Retina (tissue), 1 donor: ENCODE measurements around the gene CEBPA.
"Not testable (repeated sequence)": the region's sequence is repeated elsewhere in the genome, so short reads cannot be mapped to it uniquely, and the experiment has no call there.

Source experiments
- DNase-seq: peaks from one replicate; pipeline ENCODE4 v3.0.0-alpha.2; 2016

The CEBPA gene

GRCh38 chr19:33323093-33323820, 20.9 kb upstream of the CEBPA start:
- no peak for DNase-seq

- no peak for DNase-seq
These were observed 18.3 kb upstream of the CEBPA start for GRCh38 chr19:33320636-33321035.

GRCh38 chr19:33317991-33318390, 15.7 kb upstream of the CEBPA start:
- DNase-seq, result not testable (repeated sequence)

DNA sequence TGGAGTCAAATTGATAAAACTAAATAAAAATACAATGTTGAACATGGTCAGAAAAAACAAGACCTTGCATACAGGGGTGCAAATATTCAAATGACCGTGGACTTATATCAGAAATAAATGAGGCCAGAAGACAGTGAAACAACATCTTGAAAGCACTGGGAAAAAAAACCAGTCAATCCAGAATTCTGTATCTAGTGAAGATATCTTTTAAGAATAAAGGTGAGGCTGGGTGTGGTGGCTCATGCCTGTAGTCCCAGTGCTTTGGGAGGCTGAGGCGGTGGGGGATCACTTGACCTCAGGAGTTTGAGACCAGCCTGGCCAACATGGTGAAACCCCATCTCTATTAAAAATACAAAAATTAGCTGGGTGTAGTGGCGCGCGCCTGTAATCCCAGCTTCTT, 15.2 kb upstream of the CEBPA start:
- no peak for DNase-seq

GRCh38 chr19:33316541-33317264, 14.4 kb upstream of the CEBPA start:
- no peak for DNase-seq

GRCh38 chr19:33312808-33313207, 10.5 kb upstream of the CEBPA start:
- not testable (repeated sequence) for DNase-seq

DNA sequence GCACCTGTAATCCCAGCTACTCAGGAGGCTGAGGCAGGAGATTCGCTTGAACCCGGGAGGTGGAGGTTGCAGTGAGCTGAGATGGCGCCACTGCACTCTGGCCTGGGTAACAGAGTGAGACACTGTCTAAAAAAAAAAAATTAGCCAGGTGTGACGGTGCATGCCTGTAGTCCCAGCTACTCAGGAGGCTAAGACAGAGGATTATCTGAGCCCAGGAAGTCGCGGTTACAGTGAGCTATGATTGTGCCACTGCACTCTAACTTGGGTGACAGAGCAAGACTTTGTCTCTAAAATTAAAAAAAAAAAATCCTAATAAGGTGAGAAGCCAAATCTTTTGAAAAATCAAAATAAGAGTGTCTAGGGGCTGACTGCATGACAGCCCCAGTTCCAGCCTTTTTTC, 9.7 kb upstream of the CEBPA start:
- no peak for DNase-seq

GRCh38 chr19:33311326-33311682, 9.0 kb upstream of the CEBPA start:
- no peak for DNase-seq

DNA sequence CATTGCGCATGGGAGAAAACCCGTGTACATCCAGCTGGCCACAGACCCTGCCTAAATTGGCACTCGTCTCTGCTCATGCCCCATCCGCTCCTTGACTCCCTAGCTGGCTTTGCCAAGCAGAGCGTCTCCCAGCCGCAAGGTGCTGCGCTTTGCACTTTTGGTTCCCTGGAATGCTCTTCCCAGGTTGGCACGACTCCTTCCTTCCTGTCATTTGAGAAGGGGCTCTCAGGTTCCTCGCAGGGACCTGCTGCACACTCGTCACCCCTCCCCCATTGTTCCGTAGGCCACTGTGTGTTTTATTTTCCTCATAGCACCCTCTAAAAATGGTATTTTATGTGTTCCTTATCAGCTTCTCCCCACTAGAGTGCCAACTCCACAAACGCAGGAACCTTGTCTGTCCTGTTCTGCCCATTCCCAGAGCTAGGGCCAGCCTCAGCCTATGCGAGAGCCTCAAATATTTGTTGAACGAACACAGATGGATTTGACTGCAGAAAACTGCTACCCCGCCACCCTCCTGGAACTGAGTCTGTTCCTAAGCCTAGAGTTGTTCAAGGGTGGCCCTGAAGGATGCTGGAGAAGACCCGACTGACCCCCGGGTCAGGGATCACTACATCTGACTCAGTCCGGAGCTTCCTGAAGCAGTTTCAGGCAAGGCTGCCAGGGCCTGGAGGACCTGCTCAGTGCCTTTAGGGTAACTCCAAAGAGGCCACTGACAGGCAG, 8.4 kb upstream of the CEBPA start:
- DNase-seq, result no peak

DNA sequence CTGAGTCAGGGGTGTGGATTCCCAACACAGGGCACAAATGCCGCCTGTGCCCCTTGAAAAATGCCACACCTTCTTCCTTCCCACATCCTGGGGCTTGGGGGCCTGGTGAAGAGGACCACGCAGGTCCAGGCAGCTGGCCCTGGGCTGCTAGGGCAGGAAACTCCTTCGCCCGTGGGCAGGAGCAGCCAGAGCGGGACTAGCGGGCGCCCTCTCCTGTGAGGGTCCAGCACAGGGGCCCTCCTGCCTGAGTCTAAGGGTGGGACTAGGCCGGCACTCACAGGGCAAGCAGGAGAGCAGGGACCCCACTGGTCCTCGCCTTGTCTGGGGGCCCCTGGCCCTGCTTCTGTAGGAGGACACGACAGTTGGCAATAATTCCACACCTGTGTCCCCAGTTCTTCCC, 7.5 kb upstream of the CEBPA start:
- DNase-seq, result no peak

GRCh38 chr19:33306853-33307792, 4.8 kb upstream of the CEBPA start:
- no peak for DNase-seq

DNA sequence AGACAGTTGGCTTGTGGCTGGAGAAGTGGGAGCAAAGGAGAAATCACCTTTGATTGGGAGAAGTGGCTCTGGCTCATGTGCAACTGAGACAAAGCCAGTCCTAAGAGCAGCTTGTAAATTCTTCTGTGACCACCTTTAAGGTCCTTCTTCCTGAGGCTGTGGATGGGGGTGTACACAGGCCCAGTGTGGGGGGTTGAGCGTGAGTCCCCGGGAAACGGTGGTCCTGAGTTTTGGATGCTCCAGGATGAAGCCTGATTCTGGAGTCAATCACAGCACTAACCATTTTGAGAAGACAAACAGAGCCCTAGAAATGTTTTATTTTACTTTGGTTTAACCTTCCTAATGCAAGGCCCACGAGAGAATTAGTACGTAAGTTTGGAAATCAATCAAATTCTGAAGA, 3.9 kb upstream of the CEBPA start:
- DNase-seq, result no peak

- no peak for DNase-seq
These were observed 2.7 kb upstream of the CEBPA start for GRCh38 chr19:33304760-33305647.

- DNase-seq, result no peak
These were observed 2.0 kb upstream of the CEBPA start for GRCh38 chr19:33304371-33304759.

DNA sequence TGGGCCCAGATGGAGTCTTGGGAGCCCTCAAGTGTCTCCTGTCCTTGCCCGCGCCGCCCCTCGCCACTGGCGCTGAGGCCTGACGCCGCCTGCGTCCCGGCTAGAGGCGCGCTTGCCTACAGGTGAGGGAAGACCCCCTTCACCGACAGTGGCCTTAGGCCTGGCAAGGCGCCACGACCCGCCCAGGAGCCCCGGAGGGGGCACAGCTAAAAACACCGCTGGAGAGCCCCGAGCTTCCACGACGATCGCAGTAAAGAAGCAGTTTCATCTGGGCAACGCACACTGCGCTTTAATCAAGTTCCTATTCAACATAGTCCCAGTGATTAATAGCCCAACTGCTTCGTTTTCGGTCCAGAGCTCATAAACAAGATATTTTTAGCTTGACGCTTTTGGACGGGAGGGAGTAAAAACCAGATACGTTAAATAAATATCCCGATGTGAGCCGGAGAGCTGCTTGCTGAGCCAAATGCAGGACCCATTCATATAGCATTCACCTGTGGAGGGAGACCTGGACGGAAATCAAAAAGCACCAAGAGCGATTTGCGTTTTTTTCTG, 1.5 kb upstream of the CEBPA start:
- no peak for DNase-seq

GRCh38 chr19:33302974-33303790, 848 bp upstream of the CEBPA start:
- peak; percentile 84 for DNase-seq

DNA sequence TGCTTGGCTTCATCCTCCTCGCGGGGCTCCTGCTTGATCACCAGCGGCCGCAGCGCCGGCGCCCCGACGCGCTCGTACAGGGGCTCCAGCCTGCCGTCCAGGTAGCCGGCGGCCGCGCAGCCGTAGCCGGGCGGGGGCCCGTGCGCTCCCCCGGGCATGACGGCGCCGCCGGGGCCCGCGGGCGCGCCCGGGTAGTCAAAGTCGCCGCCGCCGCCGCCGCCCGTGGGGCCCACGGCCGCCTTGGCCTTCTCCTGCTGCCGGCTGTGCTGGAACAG, 497 bp downstream of the CEBPA start:
- no peak for DNase-seq

DNA sequence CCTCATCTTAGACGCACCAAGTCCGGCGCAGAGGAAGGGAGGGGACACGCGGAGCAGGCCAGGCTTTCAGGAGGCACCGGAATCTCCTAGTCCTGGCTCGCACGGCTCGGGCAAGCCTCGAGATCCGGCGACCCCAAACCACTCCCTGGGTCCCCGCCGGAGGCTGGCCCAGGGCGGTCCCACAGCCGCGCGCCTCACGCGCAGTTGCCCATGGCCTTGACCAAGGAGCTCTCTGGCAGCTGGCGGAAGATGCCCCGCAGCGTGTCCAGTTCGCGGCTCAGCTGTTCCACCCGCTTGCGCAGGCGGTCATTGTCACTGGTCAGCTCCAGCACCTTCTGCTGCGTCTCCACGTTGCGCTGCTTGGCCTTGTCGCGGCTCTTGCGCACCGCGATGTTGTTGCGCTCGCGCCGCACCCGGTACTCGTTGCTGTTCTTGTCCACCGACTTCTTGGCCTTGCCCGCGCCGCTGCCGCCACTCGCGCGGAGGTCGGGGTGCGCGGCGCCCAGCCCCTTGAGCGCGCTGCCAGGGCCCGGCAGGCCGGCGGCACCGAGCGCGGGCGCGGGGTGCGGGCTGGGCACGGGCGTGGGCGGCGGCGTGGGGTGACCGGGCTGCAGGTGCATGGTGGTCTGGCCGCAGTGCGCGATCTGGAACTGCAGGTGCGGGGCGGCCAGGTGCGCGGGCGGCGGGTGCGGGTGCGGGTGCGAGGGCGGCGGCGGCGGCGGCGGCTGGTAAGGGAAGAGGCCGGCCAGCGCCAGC, 1.0 kb downstream of the CEBPA start:
- peak; percentile 77 for DNase-seq

GRCh38 chr19:33300894-33301143, 1.5 kb downstream of the CEBPA start:
- DNase-seq, result no peak
